Tibial nerve (tissue), 3 donors: Measurements from ENCODE around the gene TRPM2.

Experiments used
- CTCF ChIP-seq, 5 experiments: fragments of 200-600 bp in 3 of 5; fragments of 450-650 bp in 2 of 5; sonication (generic) in 3 of 5; IDR thresholded peaks; one replicate each; pipeline ENCODE4 v1.5.1; 2016 to 2019; ENCODE audit warnings: antibody characterized with exemption in 5 of 5, mild to moderate bottlenecking in 3 of 5, moderate library complexity in 2 of 5
- POLR2A ChIP-seq, 2 donors: fragments of 450-650 bp; IDR thresholded peaks; one replicate each; pipeline ENCODE4 v1.6.1; 2017; ENCODE audit warnings: antibody characterized with exemption in 2 of 2, mild to moderate bottlenecking in 2 of 2, moderate library complexity in 2 of 2

- TF ChIP-seq CTCF (IDR thresholded peaks at IDR 0.05) = no peak
- no peak for TF ChIP-seq POLR2A (IDR thresholded peaks at IDR 0.05)
Measured at GRCh38 chr21:44443291-44443890, 90.0 kb downstream of the TRPM2 start.
